K562 (cell line): ENCODE data around the gene ZNF276. TPM values are rescaled to one million over a fixed set of nuclear protein-coding genes. Genes with fewer than 3 reads are reported as not detected.
A peak's percentile ranks its signal among the peaks of the same experiment; 100 is the strongest.

Source experiments
- BCLAF1 ChIP-seq, 2 experiments: fragments of 450-650 bp in 1 of 2; IDR thresholded peaks; 2 replicates each; pipeline ENCODE4 v1.6.1; 2011 to 2017; ENCODE audit warnings: low read depth in 2 of 2, antibody characterized with exemption in 1 of 2, borderline replicate concordance in 1 of 2, low read length in 1 of 2, mild to moderate bottlenecking in 1 of 2, mixed read lengths in 1 of 2; ENCODE audit not compliant: control insufficient read depth in 1 of 2
- ERF ChIP-seq: fragments of 450-650 bp; formaldehyde crosslinking; IDR thresholded peaks from 2 replicates; pipeline ENCODE4 v1.4.0; 2020; ENCODE audit warnings: mild to moderate bottlenecking, mixed read lengths
- FIP1L1 ChIP-seq: fragments of 200-400 bp; formaldehyde crosslinking; IDR thresholded peaks from 2 replicates; pipeline ENCODE4 v1.6.1; 2018; ENCODE audit warnings: mild to moderate bottlenecking, low read depth, low read length; ENCODE audit not compliant: poor library complexity, severe bottlenecking
- FUS ChIP-seq: fragments of 200-400 bp; formaldehyde crosslinking; optimal IDR thresholded peaks from 2 replicates; pipeline ENCODE3; 2017; ENCODE audit warnings: low read depth, low read length
- HMGN3 ChIP-seq: IDR thresholded peaks from 2 replicates; pipeline ENCODE4 v1.6.1; 2011; ENCODE audit warnings: borderline replicate concordance, low read depth, mild to moderate bottlenecking, mixed read lengths, low read length; ENCODE audit not compliant: insufficient read length; ENCODE audit errors: extremely low read depth
- NCOA2 ChIP-seq, 2 experiments: fragments of 450-650 bp; IDR thresholded peaks; 2 replicates each; pipeline ENCODE4 v1.6.1; 2018; ENCODE audit warnings: mild to moderate bottlenecking in 2 of 2, moderate library complexity in 1 of 2; ENCODE audit not compliant: partially characterized antibody in 2 of 2
- NR2C2 ChIP-seq, 2 experiments: fragments of 200-800 bp in 1 of 2; sonication (Bioruptor generic) in 1 of 2; sonication (generic) in 1 of 2; formaldehyde crosslinking in 1 of 2; IDR thresholded peaks; 2 replicates each; pipeline versions ENCODE4 v1.6.1 to v1.8.0; 2016 to 2022; ENCODE audit warnings: mild to moderate bottlenecking in 1 of 2, missing compliant biosample characterization in 1 of 2, missing genetic modification characterization in 1 of 2, missing genetic modification reagents in 1 of 2
- POLR2AphosphoS2 ChIP-seq: IDR thresholded peaks from 2 replicates; pipeline ENCODE4 v1.6.1; 2012; ENCODE audit warnings: low read length, improper control_type of control experiment
- POLR2G ChIP-seq: fragments of 200-400 bp; formaldehyde crosslinking; IDR thresholded peaks from 2 replicates; pipeline ENCODE4 v1.6.1; 2017; ENCODE audit warnings: low read depth, mild to moderate bottlenecking, antibody characterized with exemption, low read length, moderate library complexity
- PYGO2 ChIP-seq: fragments of 450-650 bp; IDR thresholded peaks from 2 replicates; pipeline ENCODE4 v1.6.1; 2016; ENCODE audit warnings: mild to moderate bottlenecking, missing genetic modification characterization, moderate library complexity, missing compliant biosample characterization
- RAD21 ChIP-seq, 2 experiments: fragments of 250-450 bp in 1 of 2; fragments of 450-650 bp in 1 of 2; sonication (Bioruptor Pico) in 1 of 2; formaldehyde crosslinking in 1 of 2; IDR thresholded peaks in 1 of 2; conservative IDR thresholded peaks in 1 of 2; 2 replicates each; pipeline versions ENCODE4 v1.4.0 to v1.8.0; 2020 to 2022; ENCODE audit warnings: mild to moderate bottlenecking in 2 of 2, moderate library complexity in 1 of 2
- SRSF1 ChIP-seq: fragments of 200-400 bp; formaldehyde crosslinking; IDR thresholded peaks from 2 replicates; pipeline ENCODE4 v1.6.1; 2017; ENCODE audit warnings: mild to moderate bottlenecking, low read depth, low read length, moderate library complexity
- SUPT5H ChIP-seq: fragments of 450-650 bp; IDR thresholded peaks from 2 replicates; pipeline ENCODE4 v1.6.1; 2016
- XRCC3 ChIP-seq: fragments of 450-650 bp; IDR thresholded peaks from 2 replicates; pipeline ENCODE4 v1.6.1; 2017; ENCODE audit warnings: mild to moderate bottlenecking, moderate library complexity
- YY1 ChIP-seq, 3 experiments: IDR thresholded peaks; 2 replicates each; pipeline ENCODE4 v1.6.1; 2011; ENCODE audit warnings: low read length in 2 of 3, mild to moderate bottlenecking in 2 of 3, moderate library complexity in 2 of 3, borderline replicate concordance in 1 of 3, control low read depth in 1 of 3, low read depth in 1 of 3; ENCODE audit not compliant: insufficient read depth in 3 of 3, insufficient replicate concordance in 2 of 3, control insufficient read depth in 1 of 3, insufficient read length in 1 of 3; ENCODE audit errors: extremely low read depth in 1 of 3
- ZBTB7A ChIP-seq: IDR thresholded peaks from 2 replicates; pipeline ENCODE4 v1.6.1; 2011; ENCODE audit warnings: low read depth, mild to moderate bottlenecking, low read length, moderate library complexity, borderline replicate concordance; ENCODE audit not compliant: control insufficient read depth
- ZFX ChIP-seq: sonication (generic); formaldehyde crosslinking; IDR thresholded peaks from 2 replicates; pipeline ENCODE4 v1.8.0; 2022; ENCODE audit warnings: mild to moderate bottlenecking, missing genetic modification reagents, moderate library complexity
- ZNF347 ChIP-seq: fragments of 450-650 bp; formaldehyde crosslinking; IDR thresholded peaks from 2 replicates; pipeline ENCODE4 v1.4.0; 2020; ENCODE audit warnings: low read depth, mild to moderate bottlenecking, moderate library complexity
- polyA plus RNA-seq, 8 experiments: library from polyadenylated mRNA; depleted of rRNA in 4 of 8; stranded (reverse) in 5 of 8; unstranded in 3 of 8; fragments of >200 nt; fragmentation: Nextera tagmentation in 2 of 8; fragmentation: Illumina TruSeq in 1 of 8; extraction: Ambion mirVana in 2 of 8; extraction: Trizol in 1 of 8; gene quantifications; 2 replicates each; pipeline versions ENCODE4 v1.2.1 to v1.2.3, GENCODE V29; 2011 to 2014; ENCODE audit warnings: inconsistent platforms in 1 of 8, missing spikeins in 1 of 8
- total RNA-seq, 7 experiments: library from RNA; depleted of rRNA in 6 of 7; stranded (reverse); fragments of >200 nt in 6 of 7; fragmentation: Illumina TruSeq in 2 of 7; extraction: Trizol in 2 of 7; gene quantifications; 2 replicates each; pipeline versions ENCODE4 v1.2.1 to v1.2.3, GENCODE V29; 2011 to 2021; ENCODE audit warnings: low replicate concordance in 1 of 7
- TF ChIP-seq, protein P1 (sequence below): fragments of 250-450 bp; sonication (Bioruptor Pico); IDR thresholded peaks from 2 replicates; pipeline ENCODE4 v1.5.0; 2021; ENCODE audit warnings: mild to moderate bottlenecking, moderate library complexity

The ZNF276 gene
- total and polyA plus RNA-seq, 9 of the 15 experiments (the other 6 are each of a cell fraction or from before 2014, with no cell fraction given): 0.49 to 43.9 (median 15.8) TPM

DNA sequence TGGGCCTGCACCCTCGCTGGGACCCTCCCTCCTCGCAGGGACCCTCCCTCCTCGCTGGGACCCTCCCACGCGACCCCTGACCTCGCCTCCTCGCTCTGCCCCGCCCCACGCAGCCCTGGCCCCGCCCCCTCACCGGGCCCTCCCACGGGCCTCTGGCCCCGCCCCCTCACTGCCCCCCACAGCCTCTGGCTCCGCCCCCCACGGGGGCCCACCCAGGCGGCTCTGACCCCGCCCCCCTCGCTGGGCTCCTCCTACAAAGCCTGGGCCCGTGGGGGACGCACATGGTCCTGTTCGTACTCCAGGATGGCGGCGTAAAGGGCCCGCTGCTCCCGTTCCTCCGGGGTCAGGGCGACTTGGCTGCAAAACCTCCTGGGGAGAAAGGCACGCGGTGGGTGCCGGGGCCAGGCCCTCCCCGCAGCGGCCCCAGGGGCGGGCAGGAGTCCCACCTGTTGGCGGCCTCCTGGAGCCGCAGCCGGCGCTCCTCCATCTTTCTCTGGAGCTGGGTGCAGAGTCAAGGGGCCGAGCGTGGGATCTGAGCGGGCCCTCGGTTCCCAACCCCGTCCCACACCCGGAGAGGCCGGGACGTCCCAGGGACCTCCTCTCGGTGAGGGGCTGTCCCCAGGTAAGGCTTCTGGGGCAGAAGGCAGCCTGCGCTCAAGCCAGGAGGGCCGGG is 9.6 kb upstream of the ZNF276 start (continued):
- peak; percentile 32 for TF ChIP-seq FIP1L1
- TF ChIP-seq, protein P1, sequence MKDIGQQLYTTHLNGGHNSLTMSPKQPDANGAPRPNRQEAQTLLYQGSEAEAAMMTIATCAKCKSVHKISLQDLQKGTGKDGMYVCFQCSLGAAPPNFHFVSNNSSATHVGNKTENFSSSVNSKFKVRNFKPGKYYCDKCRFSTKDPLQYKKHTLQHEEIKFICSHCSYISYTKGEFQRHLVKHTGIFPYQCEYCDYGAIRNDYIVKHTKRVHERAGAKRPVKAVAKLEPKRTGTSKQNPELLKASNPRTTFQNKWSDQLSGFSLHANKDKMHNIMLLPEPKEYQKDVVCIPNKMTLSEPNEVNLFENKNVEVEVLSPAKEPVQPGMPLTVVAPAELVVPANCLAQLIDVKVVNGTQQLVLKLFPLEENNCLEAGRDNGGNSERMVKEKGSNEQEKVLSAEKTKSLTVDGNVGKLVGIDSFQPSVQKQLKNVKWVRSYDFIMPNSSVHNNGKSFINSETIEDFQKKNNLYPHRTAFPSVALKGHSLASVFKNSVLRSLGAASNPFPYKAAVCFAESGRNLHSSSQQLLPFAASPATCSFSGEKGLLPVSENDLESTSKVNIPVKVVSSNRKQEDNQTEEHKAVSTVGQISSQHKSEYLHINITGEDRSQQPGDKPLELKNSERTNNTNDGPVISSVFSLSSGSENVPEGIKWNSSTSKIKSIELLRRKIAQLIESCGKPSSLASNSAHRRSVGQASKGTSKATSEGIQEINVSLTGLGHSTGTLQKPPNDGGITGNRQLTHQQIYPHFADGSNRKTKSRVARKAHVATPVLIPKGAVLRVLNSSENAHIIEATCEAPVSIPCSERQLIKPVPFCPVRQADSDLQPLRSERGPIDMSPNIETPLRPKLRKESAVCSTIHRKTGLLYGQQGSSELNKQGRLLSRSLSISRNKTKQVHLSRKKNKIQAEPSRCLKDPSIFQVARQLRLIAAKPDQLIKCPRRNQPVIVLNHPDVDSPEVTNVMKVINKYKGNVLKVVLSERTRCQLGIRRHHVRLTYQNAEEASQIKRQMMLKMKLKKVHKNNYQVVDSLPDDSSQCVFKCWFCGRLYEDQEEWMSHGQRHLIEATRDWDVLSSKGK (CRISPR knock-in tag): no peak
- TF ChIP-seq NCOA2 (IDR thresholded peaks at IDR 0.05; ENCODE audit: partially characterized antibody in 2 of 2): no peak
- TF ChIP-seq POLR2AphosphoS2: 0 out of 2 replicates have a peak, but pooled peaks have one; percentile 39
- TF ChIP-seq ZNF347: 0 out of 2 replicates have a peak, but pooled peaks have one; percentile 47
- no peak for TF ChIP-seq XRCC3
- peak in 2 of 3 experiments; percentile 71 to 82 for TF ChIP-seq YY1 (IDR thresholded peaks at IDR 0.05; ENCODE audit: borderline replicate concordance in 1 of 3, control insufficient read depth in 1 of 3, extremely low read depth in 1 of 3, insufficient read depth in 3 of 3, insufficient read length in 1 of 3, insufficient replicate concordance in 2 of 3, low read depth in 1 of 3, low read length in 2 of 3)
- TF ChIP-seq POLR2G: peak; percentile 91
- no peak for TF ChIP-seq BCLAF1 (IDR thresholded peaks at IDR 0.05; ENCODE audit: borderline replicate concordance in 1 of 2, control insufficient read depth in 1 of 2, low read depth in 2 of 2, low read length in 1 of 2)
- 0 out of 2 replicates have a peak, but pooled peaks have one; percentile 34 for TF ChIP-seq ERF
- peak; percentile 73 for TF ChIP-seq ZFX (CRISPR knock-in tag)
- TF ChIP-seq RAD21 (CRISPR knock-in tag; conservative IDR thresholded peaks at IDR 0.05 in 1 of 2, IDR thresholded peaks at IDR 0.05 in 1 of 2): no peak
- no peak for TF ChIP-seq FUS
- TF ChIP-seq SRSF1: no peak
- TF ChIP-seq SUPT5H: peak; percentile 90
- TF ChIP-seq PYGO2 (tag): no peak
- TF ChIP-seq ZBTB7A: peak; percentile 87
- no peak for TF ChIP-seq NR2C2 (CRISPR knock-in tag; IDR thresholded peaks at IDR 0.05)
- peak; percentile 72 for TF ChIP-seq NR2C2 (tag; IDR thresholded peaks at IDR 0.05)
- peak; percentile 32 for TF ChIP-seq HMGN3
